Measurements from ENCODE around the gene EYA4. TPM values are rescaled to one million over a fixed set of nuclear protein-coding genes. Genes with fewer than 3 reads are reported as not detected.

Gene EYA4
- total RNA-seq, 1 donor from 2014 or later: 15.4 TPM

DNA sequence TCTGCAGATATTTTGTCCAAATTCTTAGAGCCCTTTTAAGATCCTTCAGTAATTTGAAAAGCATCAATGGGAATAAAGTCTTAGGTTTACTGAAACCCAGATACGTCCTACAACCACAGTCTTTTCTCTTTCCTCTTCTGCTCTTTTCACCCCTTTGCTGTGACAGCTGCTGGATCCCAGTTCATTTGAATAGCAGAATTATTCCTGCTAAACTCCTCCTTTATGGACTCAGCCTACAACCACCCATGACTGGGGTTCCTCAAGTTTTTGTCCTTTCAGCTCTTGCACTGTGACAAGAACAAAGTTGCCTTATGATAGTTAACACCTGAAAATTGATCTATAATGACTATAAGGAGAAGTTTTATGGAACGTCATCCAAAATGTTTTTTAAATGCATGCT, 237.5 kb downstream of the EYA4 start:
- intact Hi-C loops (cut with micrococcal nuclease): no loop called here
- TF ChIP-seq, protein P1, sequence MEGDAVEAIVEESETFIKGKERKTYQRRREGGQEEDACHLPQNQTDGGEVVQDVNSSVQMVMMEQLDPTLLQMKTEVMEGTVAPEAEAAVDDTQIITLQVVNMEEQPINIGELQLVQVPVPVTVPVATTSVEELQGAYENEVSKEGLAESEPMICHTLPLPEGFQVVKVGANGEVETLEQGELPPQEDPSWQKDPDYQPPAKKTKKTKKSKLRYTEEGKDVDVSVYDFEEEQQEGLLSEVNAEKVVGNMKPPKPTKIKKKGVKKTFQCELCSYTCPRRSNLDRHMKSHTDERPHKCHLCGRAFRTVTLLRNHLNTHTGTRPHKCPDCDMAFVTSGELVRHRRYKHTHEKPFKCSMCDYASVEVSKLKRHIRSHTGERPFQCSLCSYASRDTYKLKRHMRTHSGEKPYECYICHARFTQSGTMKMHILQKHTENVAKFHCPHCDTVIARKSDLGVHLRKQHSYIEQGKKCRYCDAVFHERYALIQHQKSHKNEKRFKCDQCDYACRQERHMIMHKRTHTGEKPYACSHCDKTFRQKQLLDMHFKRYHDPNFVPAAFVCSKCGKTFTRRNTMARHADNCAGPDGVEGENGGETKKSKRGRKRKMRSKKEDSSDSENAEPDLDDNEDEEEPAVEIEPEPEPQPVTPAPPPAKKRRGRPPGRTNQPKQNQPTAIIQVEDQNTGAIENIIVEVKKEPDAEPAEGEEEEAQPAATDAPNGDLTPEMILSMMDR (IDR thresholded peaks at IDR 0.05; ENCODE audit: borderline replicate concordance): no peak
- Histone ChIP-seq H3K4me1 (no peaks in the 10 kb centered on the region), H3K9me3 (replicated peaks) (no peaks in the 10 kb centered on the region), H3K36me3 (no peaks in the 10 kb centered on the region), H3K27me3 (ENCODE audit: low read depth) (no peaks in the 10 kb centered on the region), H3K4me3 (no peak overlapping the region), H3K27ac (replicated peaks) (no peak overlapping the region)
- DNase-seq: no peak

- TF ChIP-seq, protein P1 (IDR thresholded peaks at IDR 0.05; ENCODE audit: borderline replicate concordance): no peak
- Histone ChIP-seq H3K9me3 (replicated peaks) (no peaks in the 10 kb centered on the region), H3K27me3 (ENCODE audit: low read depth) (no peaks in the 10 kb centered on the region), H3K4me1 (no peaks in the 10 kb centered on the region), H3K4me3 (no peak overlapping the region), H3K27ac (replicated peaks) (no peak overlapping the region), H3K36me3 (no peaks in the 10 kb centered on the region)
- intact Hi-C loops (cut with micrococcal nuclease): no loop called here
- peak; percentile 15 for DNase-seq
These were observed 246.0 kb downstream of the EYA4 start for GRCh38 chr6:133487174-133487573.

DNA sequence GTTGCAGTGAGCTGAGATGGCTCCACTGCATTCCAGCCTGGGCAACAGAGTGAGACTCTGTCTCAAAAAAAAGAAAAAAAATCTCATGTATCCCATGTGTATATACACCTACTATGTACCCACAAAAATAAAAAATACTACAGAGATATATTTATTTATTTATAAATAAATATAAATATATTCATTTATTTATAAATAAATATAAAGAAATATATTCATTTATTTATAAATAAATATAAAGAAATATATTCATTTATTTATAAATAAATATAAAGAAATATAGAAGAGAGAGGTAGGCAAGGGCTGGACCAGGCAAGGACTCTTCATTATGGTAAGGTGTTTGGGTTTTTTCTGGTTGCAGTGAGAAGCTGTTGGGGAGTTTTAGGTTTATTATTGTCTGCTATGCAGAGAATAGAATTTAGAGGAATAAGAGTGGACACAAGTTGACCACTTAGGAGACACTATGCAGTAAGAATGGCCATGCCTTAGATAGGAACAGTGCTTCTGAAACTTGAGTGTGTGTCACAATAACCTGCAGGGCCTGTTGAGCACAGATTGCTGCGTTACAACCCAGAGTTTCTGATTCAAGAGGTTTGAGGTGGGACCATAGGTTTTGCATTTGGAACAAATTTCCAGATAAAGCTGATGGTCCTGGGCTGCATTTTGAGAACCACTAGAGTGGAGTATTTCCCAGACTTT, 254.2 kb downstream of the EYA4 start:
- H3K27me3 ChIP-seq (ENCODE audit: low read depth): no peaks in the 10 kb centered on the region
- no peaks in the 10 kb centered on the region for H3K9me3 ChIP-seq (replicated peaks)
- DNase-seq: no peak
- no peaks in the 10 kb centered on the region for H3K4me1 ChIP-seq
- H3K4me3 ChIP-seq: no peak overlapping the region
- no peak overlapping the region for H3K27ac ChIP-seq (replicated peaks)
- no peaks in the 10 kb centered on the region for H3K36me3 ChIP-seq
- intact Hi-C loops (cut with micrococcal nuclease): no loop called here
- TF ChIP-seq, protein P1 (IDR thresholded peaks at IDR 0.05; ENCODE audit: borderline replicate concordance): no peak

DNA sequence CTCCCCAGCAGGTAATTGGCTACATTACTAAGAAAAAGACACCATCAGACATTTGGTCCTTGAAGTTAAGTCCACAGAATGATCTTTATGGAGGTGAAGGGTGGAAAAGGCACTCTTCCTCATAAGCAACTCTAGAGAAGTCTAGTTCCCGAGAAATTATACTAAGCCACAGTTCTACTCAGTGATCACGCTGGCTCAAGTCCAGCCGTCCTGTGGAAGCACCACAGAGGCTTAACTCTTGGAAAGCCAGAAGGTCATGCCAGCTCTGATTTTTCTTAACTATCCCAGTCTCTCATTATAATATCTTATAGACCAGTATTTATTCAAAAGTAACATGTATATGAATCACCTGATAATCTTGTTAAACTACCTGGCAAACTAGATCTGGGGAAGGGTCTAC, 258.5 kb downstream of the EYA4 start:
- H3K4me1 ChIP-seq: peaks cover 38% of the 10 kb centered on the region
- no peak overlapping the region for H3K4me3 ChIP-seq
- no peaks in the 10 kb centered on the region for H3K27me3 ChIP-seq (ENCODE audit: low read depth)
- no peaks in the 10 kb centered on the region for H3K36me3 ChIP-seq
- no peak overlapping the region for H3K27ac ChIP-seq (replicated peaks)
- H3K9me3 ChIP-seq (replicated peaks): no peaks in the 10 kb centered on the region
- DNase-seq: no peak
- TF ChIP-seq, protein P1 (IDR thresholded peaks at IDR 0.05; ENCODE audit: borderline replicate concordance): no peak
- intact Hi-C loops (cut with micrococcal nuclease): no loop called here

DNA sequence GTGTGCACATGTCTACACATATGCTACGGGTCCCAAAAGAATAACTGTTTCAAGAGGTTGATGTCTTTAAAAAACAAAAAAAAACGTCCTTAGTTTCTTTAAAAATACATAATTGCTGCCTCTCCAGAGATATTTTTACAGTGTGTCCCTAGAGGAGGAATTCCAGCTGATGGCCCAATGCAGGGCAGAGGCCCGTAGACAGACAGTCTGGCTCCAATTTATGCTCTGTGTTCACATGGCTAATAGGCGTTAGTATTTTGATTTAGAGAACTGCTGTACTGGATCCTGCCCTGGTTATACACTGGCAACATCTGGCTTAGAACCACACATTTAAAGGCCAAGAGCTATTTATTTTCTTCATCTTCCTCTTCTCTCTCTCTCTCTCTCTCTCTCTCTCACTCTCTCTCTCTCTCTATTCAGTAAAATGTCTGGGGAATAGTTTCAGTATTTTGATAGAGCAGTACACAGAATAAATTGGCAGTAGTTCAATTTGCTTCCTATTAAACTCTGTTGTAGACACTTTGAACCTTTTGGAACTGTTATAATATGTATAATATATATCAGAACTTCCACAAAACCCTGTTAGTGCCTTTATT, 260.6 kb downstream of the EYA4 start:
- TF ChIP-seq, protein P1 (IDR thresholded peaks at IDR 0.05; ENCODE audit: borderline replicate concordance): no peak
- Histone ChIP-seq H3K4me1 (peaks cover 49% of the 10 kb centered on the region), H3K27me3 (ENCODE audit: low read depth) (no peaks in the 10 kb centered on the region), H3K9me3 (replicated peaks) (no peaks in the 10 kb centered on the region), H3K27ac (replicated peaks) (peak overlapping the region; percentile 65), H3K36me3 (no peaks in the 10 kb centered on the region), H3K4me3 (no peak overlapping the region)
- DNase-seq: no peak
- intact Hi-C loops (cut with micrococcal nuclease): no loop called here

Measured in left ventricle myocardium inferior (tissue), 1 donor.